GF-D8 (cell line): ENCODE results near the gene RAP1GAP.

Experiments
- DNase-seq: peaks from one replicate; lab custom pipeline; 2025; lab: John Stamatoyannopoulos, UW

The RAP1GAP gene

DNA sequence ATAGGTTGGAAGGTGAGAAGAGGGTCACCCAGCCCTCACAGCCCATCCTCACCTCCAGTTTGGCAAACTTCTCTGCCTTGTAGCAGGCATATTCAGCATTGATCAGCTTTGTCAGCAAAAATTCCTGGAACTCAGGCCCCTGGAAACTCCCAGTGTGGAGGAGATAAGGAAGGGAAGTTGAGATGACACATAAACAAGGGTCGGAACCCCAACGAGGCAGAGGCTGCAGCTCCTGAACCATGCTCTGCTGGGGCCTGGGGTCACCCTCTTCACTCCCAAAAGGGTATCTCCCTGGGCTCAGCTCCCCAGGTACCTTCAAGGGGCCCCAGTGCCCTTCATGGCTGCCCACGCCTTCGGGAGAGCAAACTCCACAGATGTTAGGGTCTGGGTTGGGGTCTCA lies 60.4 kb downstream of the RAP1GAP start:
- no peak for DNase-seq

DNA sequence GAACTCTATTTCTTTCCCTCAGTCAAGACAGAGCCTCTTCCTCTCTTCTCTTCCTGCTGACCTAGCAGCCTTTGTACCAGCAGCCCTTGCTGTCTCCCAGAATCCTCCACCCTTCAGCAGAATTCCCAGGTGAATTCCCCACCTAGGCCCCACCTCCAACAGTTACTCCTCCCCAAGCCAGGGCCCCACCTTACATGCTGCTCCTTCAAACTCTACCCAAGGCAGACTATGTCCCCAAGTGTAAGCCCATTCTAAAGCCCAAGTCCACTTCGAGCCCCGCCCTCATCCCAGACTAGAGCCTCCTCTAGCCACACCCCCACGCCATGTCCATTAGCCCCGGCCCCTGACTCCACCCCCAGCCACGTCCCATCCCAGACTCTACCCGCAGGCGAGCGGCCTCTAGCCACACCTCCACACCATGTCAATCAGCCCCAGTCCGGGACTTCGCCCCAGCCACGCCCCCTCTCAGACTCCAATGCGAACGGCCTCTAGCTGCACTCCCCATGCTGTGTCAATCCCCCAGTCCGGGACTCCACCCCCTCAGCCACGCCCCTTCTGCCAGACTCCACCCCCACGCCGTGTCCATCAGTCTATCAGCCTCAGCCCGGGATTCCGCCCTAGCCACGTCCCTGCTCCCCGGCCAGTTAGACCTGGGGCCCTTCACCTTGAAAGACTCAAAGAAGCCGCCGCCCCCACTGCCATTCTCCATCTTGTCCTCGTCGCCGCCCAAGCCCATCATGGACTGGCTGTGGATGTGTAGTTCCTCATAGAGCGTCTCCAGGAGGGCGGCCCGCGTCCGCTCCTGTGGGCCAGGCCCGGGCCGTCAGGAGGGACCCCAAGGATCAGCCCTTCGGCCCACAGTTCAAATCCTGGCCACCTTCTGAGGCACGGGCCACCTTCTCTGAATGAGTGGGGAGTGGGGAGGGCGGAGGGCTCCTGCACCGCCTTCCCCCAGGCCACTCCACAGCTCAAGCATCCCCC lies 61.3 kb downstream of the RAP1GAP start:
- DNase-seq, result no peak

GRCh38 chr1:21605964-21606705 lies 63.0 kb downstream of the RAP1GAP start:
- DNase-seq, result no peak

- DNase-seq, result no peak
Observed at GRCh38 chr1:21605012-21605715, 64.0 kb downstream of the RAP1GAP start.

DNA sequence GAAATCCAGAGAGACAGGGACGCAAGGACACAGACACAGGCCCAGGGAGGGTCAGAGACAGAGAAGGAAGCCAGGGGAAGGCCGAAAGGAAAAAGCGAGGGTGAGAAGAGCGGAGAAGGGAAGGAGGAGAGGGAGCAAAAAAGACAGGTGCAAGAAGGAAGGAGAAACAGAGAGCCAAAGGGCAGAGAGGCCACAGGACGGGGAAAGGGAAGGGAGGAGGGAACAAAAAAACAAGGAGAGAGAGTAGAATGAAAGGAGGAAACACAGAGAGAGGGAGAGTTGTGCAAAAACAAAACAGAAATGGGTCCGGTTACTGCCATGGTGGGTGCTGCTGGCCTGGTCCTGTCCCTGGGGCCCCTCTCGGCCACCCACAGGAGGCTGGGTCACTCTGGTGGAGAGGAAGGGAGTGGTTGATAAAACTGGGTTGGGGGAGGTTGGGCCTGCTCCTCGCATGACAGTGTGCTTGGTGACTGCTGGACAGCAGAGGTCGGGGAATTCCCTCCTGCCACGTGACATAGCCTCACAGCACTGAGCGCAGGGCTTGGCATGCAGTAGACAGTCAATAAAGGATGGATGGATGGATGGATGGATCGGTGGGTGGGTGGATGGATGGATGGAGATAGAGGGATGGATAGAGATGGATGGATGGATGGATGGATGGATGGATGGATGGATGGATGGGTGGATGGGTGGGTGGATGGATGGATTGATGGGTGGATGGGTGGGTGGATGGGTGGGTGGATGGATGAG lies 64.8 kb downstream of the RAP1GAP start:
- DNase-seq, result no peak

GRCh38 chr1:21603177-21604138 lies 65.7 kb downstream of the RAP1GAP start:
- DNase-seq, result no peak

DNA sequence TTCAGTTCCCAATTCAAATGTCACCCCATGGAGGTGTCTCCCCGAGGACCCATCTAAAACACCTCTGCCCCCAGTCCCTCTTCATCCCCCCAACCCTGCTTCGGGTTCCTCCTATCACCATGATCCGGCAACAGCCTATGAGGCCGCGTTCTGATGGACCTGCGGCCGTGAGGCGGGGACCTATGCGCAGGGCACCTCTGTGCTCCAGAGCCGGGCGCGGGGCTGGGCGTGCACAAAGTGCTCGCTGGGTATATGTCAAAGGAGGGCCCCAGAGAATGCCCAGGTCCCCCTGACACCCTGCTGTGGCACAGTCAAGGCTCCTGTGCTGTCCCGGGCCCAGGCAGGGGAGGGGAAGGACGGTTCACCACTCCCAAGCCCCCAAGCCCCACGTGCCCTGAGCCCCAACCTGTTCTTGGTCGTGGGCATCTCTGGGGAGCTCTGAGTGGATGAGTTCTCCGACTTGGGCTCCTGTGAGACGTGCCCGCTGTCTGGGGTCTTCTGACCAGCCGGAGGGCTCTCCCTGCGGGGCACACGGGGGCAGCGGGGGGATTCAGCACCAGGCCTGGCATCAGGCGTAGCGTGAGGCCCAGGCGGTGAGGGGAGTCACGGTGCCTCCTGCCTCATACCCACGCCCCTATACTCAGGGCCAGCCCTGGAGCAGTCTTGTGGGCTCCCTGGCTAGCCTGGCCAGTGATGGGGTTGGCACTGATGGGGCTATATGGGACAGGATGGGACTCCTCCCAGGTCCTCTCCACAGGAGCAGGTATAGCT lies 67.7 kb downstream of the RAP1GAP start:
- no peak for DNase-seq

GRCh38 chr1:21599402-21599801 lies 69.8 kb downstream of the RAP1GAP start:
- DNase-seq, result no peak

- DNase-seq, result no peak
Observed at GRCh38 chr1:21598904-21599303, 70.3 kb downstream of the RAP1GAP start.

DNA sequence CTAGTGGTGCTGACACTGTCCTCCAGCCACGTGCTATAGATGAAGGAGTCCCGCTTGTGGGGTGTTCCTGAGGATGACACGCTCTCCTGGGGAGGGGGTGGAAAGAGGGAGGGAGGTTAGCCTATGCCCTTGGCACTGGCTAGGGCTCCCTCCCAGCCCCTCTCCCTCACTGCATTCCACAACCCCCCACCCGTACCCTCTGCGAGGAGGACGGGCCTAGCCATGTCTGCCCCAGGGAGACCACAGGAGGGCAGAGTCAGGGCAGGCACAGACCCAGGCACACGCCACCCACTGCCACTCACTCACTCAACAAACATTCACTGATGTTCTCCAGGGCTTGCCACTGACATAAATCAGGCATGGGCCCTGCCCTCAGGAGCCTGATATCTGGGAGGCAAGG lies 70.7 kb downstream of the RAP1GAP start:
- no peak for DNase-seq

- DNase-seq, result no peak
Observed at GRCh38 chr1:21597753-21598152, 71.4 kb downstream of the RAP1GAP start.

GRCh38 chr1:21596628-21597027 lies 72.5 kb downstream of the RAP1GAP start:
- DNase-seq, result no peak

- no peak for DNase-seq
Observed at GRCh38 chr1:21596174-21596573, 73.0 kb downstream of the RAP1GAP start.

DNA sequence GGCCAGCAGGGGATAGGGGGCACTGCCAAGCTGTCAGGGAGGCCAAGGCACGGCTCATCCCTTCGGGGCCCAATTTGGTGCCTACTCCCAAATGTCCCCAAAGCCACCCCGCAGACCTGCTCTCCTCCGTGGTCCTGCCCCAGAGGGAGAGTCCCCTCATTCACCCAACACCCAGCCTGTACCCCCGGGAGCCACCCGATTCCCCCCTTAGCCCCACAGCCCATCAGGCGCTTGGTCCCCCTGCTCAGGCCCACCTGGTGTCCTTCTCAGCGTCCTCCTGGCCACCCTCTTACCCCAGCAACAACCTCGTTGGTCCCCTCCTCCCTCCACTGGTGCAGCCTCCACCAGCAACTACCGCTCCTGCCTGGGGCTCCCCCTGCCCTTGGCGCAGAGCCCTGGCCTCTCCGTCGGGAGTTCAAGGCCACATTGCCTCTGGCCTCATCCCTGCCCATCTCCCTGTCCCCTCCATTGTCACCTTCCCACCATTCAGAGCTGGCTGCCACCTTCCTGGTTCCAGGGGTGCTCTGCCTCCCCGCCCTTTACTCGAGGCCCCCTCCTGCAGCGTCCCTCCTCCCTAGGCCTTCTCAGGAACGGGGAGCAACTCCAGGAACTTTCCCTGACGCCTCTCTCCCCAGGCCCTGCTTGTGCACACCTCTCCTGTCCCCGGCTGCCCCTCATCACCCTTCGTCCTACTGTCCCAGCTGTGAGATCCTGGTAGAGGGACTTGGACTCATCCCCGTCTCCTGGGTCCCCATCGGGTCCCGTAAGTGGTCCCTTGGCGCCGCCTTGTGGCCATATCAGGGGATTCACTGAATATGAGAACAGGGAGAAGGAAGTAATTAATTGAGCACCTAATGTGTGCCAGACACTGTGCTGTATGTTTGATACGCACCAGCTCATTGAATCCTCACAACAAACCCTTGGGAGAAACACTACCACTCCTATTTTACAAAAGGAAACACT lies 73.9 kb downstream of the RAP1GAP start:
- peak; percentile 1 for DNase-seq

- no peak for DNase-seq
Observed at GRCh38 chr1:21594501-21594900, 74.7 kb downstream of the RAP1GAP start.

GRCh38 chr1:21593231-21593630 lies 75.9 kb downstream of the RAP1GAP start:
- no peak for DNase-seq

GRCh38 chr1:21592086-21592865 lies 76.9 kb downstream of the RAP1GAP start:
- no peak for DNase-seq

DNA sequence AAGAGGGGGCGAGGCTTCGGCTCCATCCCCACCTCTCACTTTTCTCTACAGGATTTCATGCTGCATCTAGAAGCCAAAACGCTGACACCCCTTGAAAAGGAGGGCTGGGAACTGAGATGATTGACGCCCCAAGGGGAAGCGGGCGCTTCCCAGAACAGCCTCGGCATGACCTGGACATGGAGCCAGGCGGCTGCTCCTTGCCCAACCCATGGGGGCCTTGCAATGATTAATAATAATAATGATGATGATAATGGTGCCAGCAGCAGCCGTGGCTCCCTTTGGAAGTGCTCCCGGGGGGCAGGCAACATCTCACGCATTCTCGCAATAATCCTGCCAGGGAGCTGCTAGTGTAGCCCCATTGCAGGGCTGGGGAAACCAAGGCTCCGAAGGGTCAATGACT lies 78.2 kb downstream of the RAP1GAP start:
- no peak for DNase-seq
